Mesendoderm (in vitro differentiated cells): Measurements from ENCODE around the gene LTBP2.

Experiments
- DNase-seq: peaks from one replicate; pipeline ENCODE4 v3.0.0; 2013
- H2AK5ac ChIP-seq: 2 replicates; pipeline ENCODE4 v1.6.1; 2013; ENCODE audit warnings: low read length, inconsistent platforms
- H2BK120ac ChIP-seq: 2 replicates; pipeline ENCODE4 v1.6.1; 2013; ENCODE audit warnings: low read depth, mild to moderate bottlenecking, low read length, moderate library complexity, mixed read lengths
- H2BK15ac ChIP-seq: replicated peaks from 2 replicates; pipeline ENCODE4 v1.6.1; 2013; ENCODE audit warnings: low read depth, mild to moderate bottlenecking, moderate library complexity
- H2BK5ac ChIP-seq: 2 replicates; pipeline ENCODE4 v1.6.1; 2013; ENCODE audit warnings: low read length, inconsistent platforms
- H3K18ac ChIP-seq: 2 replicates; pipeline ENCODE4 v1.6.1; 2013; ENCODE audit warnings: mild to moderate bottlenecking, low read length, mixed read lengths
- H3K23ac ChIP-seq: one replicate; pipeline ENCODE4 v1.6.1; 2013; ENCODE audit warnings: low read length
- H3K27ac ChIP-seq: 2 replicates; pipeline ENCODE4 v1.5.1; 2013; ENCODE audit warnings: low read depth, mild to moderate bottlenecking, inconsistent platforms, low read length, moderate library complexity
- H3K27me3 ChIP-seq: 2 replicates; pipeline ENCODE4 v1.6.1; 2013; ENCODE audit warnings: low read length, control low read depth, mild to moderate bottlenecking, inconsistent platforms; ENCODE audit not compliant: insufficient read depth, poor library complexity
- H3K36me3 ChIP-seq: 2 replicates; pipeline ENCODE4 v1.6.1; 2013; ENCODE audit warnings: low read length, inconsistent platforms; ENCODE audit not compliant: control insufficient read depth, insufficient read depth
- H3K4ac ChIP-seq: one replicate; pipeline ENCODE4 v1.6.1; 2013; ENCODE audit warnings: low read depth, mild to moderate bottlenecking, low read length, moderate library complexity
- H3K4me1 ChIP-seq: 2 replicates; pipeline ENCODE4 v1.6.1; 2013; ENCODE audit warnings: low read depth, low read length, inconsistent platforms; ENCODE audit not compliant: control insufficient read depth
- H3K4me2 ChIP-seq: 2 replicates; pipeline ENCODE4 v1.6.1; 2013; ENCODE audit warnings: low read length
- H3K4me3 ChIP-seq: 2 replicates; pipeline ENCODE4 v1.5.1; 2013; ENCODE audit warnings: mild to moderate bottlenecking, low read length
- H3K56ac ChIP-seq: one replicate; pipeline ENCODE4 v1.6.1; 2013; ENCODE audit warnings: low read length
- H3K79me1 ChIP-seq: 2 replicates; pipeline ENCODE4 v1.6.1; 2013; ENCODE audit warnings: low read length, inconsistent platforms
- H3K79me2 ChIP-seq: 2 replicates; pipeline ENCODE4 v1.6.1; 2013; ENCODE audit warnings: mild to moderate bottlenecking, low read length; ENCODE audit not compliant: control insufficient read depth, insufficient read depth
- H3K9ac ChIP-seq: 2 replicates; pipeline ENCODE4 v1.6.1; 2013; ENCODE audit warnings: low read length, inconsistent platforms
- H4K5ac ChIP-seq: one replicate; pipeline ENCODE4 v1.6.1; 2013; ENCODE audit warnings: low read length
- H4K8ac ChIP-seq: one replicate; pipeline ENCODE4 v1.6.1; 2013; ENCODE audit warnings: low read depth, mild to moderate bottlenecking, control low read depth, low read length, moderate library complexity
- WGBS: extraction: QIAGEN DNeasy Blood & Tissue Kit; methylation state at CpG from one replicate; pipeline ENCODE4 v1.1.7; 2013; ENCODE audit warnings: low lambda C conversion rate, missing lambda C conversion rate; ENCODE audit not compliant: insufficient coverage; ENCODE audit errors: extremely low coverage; 5-methylcytosine and 5-hydroxymethylcytosine counted together

The LTBP2 gene

DNA sequence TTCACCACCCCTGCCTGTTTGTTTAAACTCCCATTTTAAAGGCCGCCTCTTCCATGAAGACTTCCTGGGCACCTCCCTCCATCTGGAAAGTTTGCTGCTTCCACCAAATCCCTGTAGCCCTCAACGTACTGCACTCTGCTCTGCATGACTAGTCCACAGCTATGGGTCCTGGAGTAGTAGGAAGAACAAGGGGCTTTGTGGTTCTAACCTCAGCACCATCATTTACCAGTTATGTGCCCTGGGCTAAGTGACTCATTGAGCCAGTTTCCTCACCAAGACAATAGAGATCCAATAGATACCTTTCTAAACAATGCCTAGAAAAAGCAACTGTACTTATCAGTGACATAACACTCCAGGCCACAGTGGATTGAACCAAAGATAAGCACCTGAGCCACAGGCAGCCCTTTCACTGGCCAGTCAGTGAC, 8.5 kb upstream of the LTBP2 start:
- peaks cover 29% of the 10 kb centered on the region for H3K4me1 ChIP-seq
- peak overlapping the region; percentile 15 for H3K23ac ChIP-seq
- H2BK120ac ChIP-seq = no peak overlapping the region
- peak overlapping the region; percentile 12 for H3K56ac ChIP-seq
- no peaks in the 10 kb centered on the region for H3K79me1 ChIP-seq
- H2BK5ac ChIP-seq = peak overlapping the region; percentile 10
- no peak overlapping the region for H2BK15ac ChIP-seq
- no peak overlapping the region for H3K18ac ChIP-seq
- H2AK5ac ChIP-seq = no peak overlapping the region
- peak overlapping the region; percentile 58 for H3K27ac ChIP-seq
- no peak overlapping the region for H3K4me2 ChIP-seq
- H3K27me3 ChIP-seq = no peaks in the 10 kb centered on the region
- no peaks in the 10 kb centered on the region for H3K36me3 ChIP-seq
- no peak overlapping the region for H3K9ac ChIP-seq
- no peak overlapping the region for H4K8ac ChIP-seq
- H4K5ac ChIP-seq = no peak overlapping the region
- H3K4ac ChIP-seq = no peak overlapping the region
- peak; percentile 94 for DNase-seq
- no peaks in the 10 kb centered on the region for H3K79me2 ChIP-seq
- no CpG with 5 or more reads among the region's 2 CpGs for WGBS
- H3K4me3 ChIP-seq = no peak overlapping the region

DNA sequence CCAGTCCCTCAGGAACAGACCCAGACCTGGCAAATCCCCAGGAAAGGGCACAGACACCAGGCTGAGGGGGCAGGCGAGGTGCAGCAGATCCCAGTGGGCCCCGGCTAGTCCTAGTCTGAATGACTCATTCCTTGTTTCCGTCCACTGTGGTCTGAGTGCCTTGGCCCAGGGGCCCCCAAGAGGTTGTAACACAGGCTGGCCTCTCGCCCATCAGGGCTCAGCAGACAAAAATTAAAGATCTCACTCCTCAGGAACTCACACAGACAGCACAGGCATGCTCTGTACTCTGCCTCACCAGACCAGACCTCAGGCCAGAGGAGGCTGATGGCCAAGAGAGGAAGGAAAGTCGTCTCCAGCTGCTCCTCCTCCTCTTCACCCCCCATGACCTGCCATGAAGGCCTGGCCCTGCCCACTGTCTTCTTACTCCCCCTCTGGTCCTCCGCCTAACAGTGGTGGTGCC, 7.7 kb upstream of the LTBP2 start:
- Histone ChIP-seq H4K5ac (no peak overlapping the region), H3K23ac (peak overlapping the region; percentile 89), H3K79me1 (no peaks in the 10 kb centered on the region), H3K56ac (peak overlapping the region; percentile 74), H2BK15ac (no peak overlapping the region), H3K36me3 (no peaks in the 10 kb centered on the region), H3K4me1 (peaks cover 29% of the 10 kb centered on the region), H3K9ac (peak overlapping the region; percentile 25), H2BK5ac (peak overlapping the region; percentile 78), H3K27me3 (no peaks in the 10 kb centered on the region), H2BK120ac (peak overlapping the region; percentile 16), H3K4me3 (no peak overlapping the region), H3K27ac (peak overlapping the region; percentile 58), H4K8ac (no peak overlapping the region), H3K4me2 (no peak overlapping the region), H3K18ac (peak overlapping the region; percentile 11), H3K4ac (peak overlapping the region; percentile 22), H2AK5ac (peak overlapping the region; percentile 71), H3K79me2 (no peaks in the 10 kb centered on the region)
- whole genome bisulfite sequencing = no CpG with 5 or more reads among the region's 6 CpGs
- DNase-seq = peak; percentile 64

DNA sequence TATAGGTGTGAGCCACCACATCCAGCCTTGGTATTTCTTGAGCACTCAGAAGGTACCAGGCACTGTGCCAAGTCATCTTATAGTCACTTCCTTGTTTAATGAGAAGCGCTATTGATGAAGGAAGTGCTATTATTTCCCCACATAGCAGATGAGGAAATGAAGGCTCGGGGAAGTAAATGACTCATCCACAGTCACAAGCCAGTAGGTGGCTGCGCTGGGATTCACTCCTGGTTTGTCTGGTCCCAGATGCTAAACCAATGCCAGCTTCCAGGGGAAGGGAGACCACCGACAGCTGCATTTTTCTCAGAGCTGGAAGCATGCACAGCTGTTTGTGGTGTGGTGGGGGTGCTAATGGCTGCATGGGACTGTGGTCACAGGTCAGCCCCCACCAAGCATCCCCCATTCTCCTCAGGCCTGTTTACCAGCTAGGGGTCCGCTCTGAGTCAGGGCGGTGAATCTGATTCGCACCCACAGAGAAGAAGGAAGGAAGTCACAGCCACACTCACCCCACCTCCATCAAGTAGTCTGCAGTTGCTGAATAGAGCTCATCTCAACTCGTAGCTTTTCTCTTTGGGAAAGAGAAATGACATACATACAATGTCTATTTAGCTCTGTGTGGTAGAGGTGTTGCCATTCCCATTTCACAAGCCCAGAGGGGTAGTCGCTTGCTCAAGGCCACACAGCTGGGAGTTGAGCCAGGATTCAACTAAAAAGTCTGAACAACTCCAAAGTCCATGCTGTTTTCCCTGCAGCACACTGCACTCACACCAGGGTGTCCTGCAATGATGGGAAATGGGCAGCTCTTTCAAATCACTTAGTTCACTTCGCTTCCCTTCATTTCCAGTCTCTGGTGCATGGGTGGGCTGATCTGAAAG, 6.3 kb upstream of the LTBP2 start:
- Histone ChIP-seq H2BK15ac (no peak overlapping the region), H3K4me1 (peaks cover 29% of the 10 kb centered on the region)

DNA sequence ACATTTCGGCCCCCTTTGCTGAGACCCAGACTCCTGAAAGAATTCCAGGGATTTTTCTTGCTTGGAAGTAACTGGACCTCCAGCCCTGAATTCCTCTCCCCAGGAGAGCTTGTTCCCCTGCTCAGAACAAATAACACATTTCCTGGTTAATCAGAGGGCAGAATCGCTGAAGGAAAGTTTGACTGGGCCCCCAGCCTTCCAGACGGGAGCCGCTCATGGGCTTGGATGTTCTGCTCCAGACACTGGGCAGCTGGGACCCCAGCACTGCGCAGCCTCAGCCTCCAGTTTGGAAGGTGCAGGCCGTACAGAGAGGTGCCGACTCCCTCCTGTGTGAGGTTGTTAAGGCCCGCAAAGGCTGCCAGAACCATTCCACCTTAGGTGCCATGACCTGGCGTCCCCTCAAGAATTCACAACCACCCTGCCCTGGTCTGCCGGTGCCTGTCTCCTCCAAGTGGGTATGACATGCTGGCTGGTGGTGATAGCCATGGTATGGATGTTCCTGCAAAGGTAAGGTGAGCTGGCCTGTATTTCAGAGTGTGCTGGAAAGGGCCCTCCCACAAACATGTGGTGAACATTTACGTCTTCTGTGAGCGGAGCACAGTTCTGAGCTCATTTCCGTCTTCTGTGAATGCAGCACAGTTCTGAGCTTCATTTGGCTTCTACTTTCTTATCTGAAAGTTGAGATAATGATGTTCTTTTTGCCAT, 5.1 kb upstream of the LTBP2 start:
- H3K9ac ChIP-seq = no peak overlapping the region
- H3K79me2 ChIP-seq = no peaks in the 10 kb centered on the region
- H3K4me2 ChIP-seq = no peak overlapping the region
- no peak overlapping the region for H2BK15ac ChIP-seq
- peak overlapping the region; percentile 1 for H3K18ac ChIP-seq
- peak overlapping the region; percentile 49 for H3K56ac ChIP-seq
- no peak overlapping the region for H2BK120ac ChIP-seq
- H3K36me3 ChIP-seq = no peaks in the 10 kb centered on the region
- WGBS = no CpG with 5 or more reads among the region's 13 CpGs
- H3K27ac ChIP-seq = peak overlapping the region; percentile 63
- no peak overlapping the region for H3K4me3 ChIP-seq
- no peaks in the 10 kb centered on the region for H3K79me1 ChIP-seq
- no peaks in the 10 kb centered on the region for H3K27me3 ChIP-seq
- H2BK5ac ChIP-seq = peak overlapping the region; percentile 45
- H3K4ac ChIP-seq = no peak overlapping the region
- peaks cover 29% of the 10 kb centered on the region for H3K4me1 ChIP-seq
- peak; percentile 73 for DNase-seq
- no peak overlapping the region for H4K5ac ChIP-seq
- H3K23ac ChIP-seq = no peak overlapping the region
- H2AK5ac ChIP-seq = no peak overlapping the region
- H4K8ac ChIP-seq = no peak overlapping the region

More for the DNA sequence above, 6.3 kb upstream of the LTBP2 start:
- no peak overlapping the region for H3K4me3 ChIP-seq
- peak; percentile 70 for DNase-seq
- no peak overlapping the region for H4K8ac ChIP-seq
- H3K4ac ChIP-seq = no peak overlapping the region
- H4K5ac ChIP-seq = no peak overlapping the region
- no peaks in the 10 kb centered on the region for H3K36me3 ChIP-seq
- H3K4me2 ChIP-seq = no peak overlapping the region
- no peak overlapping the region for H3K9ac ChIP-seq
- H3K27ac ChIP-seq = peak overlapping the region; percentile 58
- no peak overlapping the region for H2BK5ac ChIP-seq
- no peaks in the 10 kb centered on the region for H3K27me3 ChIP-seq
- no CpG with 5 or more reads among the region's 10 CpGs for WGBS
- H3K79me1 ChIP-seq = no peaks in the 10 kb centered on the region
- H3K23ac ChIP-seq = no peak overlapping the region
- no peak overlapping the region for H2AK5ac ChIP-seq
- H3K18ac ChIP-seq = peak overlapping the region; percentile 11
- H3K79me2 ChIP-seq = no peaks in the 10 kb centered on the region
- peak overlapping the region; percentile 71 for H3K56ac ChIP-seq
- H2BK120ac ChIP-seq = peak overlapping the region; percentile 62

- H3K4me3 ChIP-seq = no peak overlapping the region
- no peak overlapping the region for H3K18ac ChIP-seq
- no peak overlapping the region for H3K4me2 ChIP-seq
- H3K27me3 ChIP-seq = peaks cover 6% of the 10 kb centered on the region
- peaks cover 29% of the 10 kb centered on the region for H3K4me1 ChIP-seq
- H3K36me3 ChIP-seq = no peaks in the 10 kb centered on the region
- WGBS = no CpG with 5 or more reads among the region's 4 CpGs
- no peak overlapping the region for H3K23ac ChIP-seq
- peak overlapping the region; percentile 11 for H2BK5ac ChIP-seq
- H3K56ac ChIP-seq = peak overlapping the region; percentile 68
- peak overlapping the region; percentile 63 for H3K27ac ChIP-seq
- no peak overlapping the region for H2AK5ac ChIP-seq
- no peaks in the 10 kb centered on the region for H3K79me1 ChIP-seq
- no peaks in the 10 kb centered on the region for H3K79me2 ChIP-seq
- peak; percentile 60 for DNase-seq
- H3K9ac ChIP-seq = no peak overlapping the region
- no peak overlapping the region for H3K4ac ChIP-seq
- H4K8ac ChIP-seq = no peak overlapping the region
- no peak overlapping the region for H2BK15ac ChIP-seq
- H4K5ac ChIP-seq = no peak overlapping the region
- H2BK120ac ChIP-seq = no peak overlapping the region
These were observed 4.5 kb upstream of the LTBP2 start for GRCh38 chr14:74616507-74616906.
